Stimulated activated CD4-positive, alpha-beta T cell treated with anti-CD3 and anti-CD28 coated beads, Interleukin-2, amount 100 ng/mL, for 48 hours (primary cell): ENCODE results near the gene AFMID.
"Not testable (repeated sequence)": the region's sequence is repeated elsewhere in the genome, so short reads cannot be mapped to it uniquely, and the experiment has no call there.

Source experiments
- DNase-seq, 2 donors: peaks; one replicate each; pipeline ENCODE4 v3.0.0-alpha.2; 2020

Gene AFMID

GRCh38 chr17:78240012-78240655, 53.0 kb downstream of the AFMID start:
- DNase-seq: no peak

GRCh38 chr17:78240839-78241238, 53.7 kb downstream of the AFMID start:
- no peak for DNase-seq

- DNase-seq: no peak
Observed at GRCh38 chr17:78241277-78242023, 54.3 kb downstream of the AFMID start.

GRCh38 chr17:78242024-78242742, 55.0 kb downstream of the AFMID start:
- no peak for DNase-seq

GRCh38 chr17:78247304-78247703, 60.1 kb downstream of the AFMID start:
- DNase-seq: no peak

GRCh38 chr17:78248051-78248914, 61.1 kb downstream of the AFMID start:
- no peak for DNase-seq

- no peak for DNase-seq
Observed at GRCh38 chr17:78249074-78249817, 62.1 kb downstream of the AFMID start.

GRCh38 chr17:78249818-78250806, 63.0 kb downstream of the AFMID start:
- no peak for DNase-seq

- DNase-seq: peak; percentile 86 to 90
Observed at GRCh38 chr17:78250891-78251772, 64.0 kb downstream of the AFMID start.

GRCh38 chr17:78251773-78252103, 64.6 kb downstream of the AFMID start:
- no peak for DNase-seq

GRCh38 chr17:78252111-78252634, 65.0 kb downstream of the AFMID start:
- no peak for DNase-seq

GRCh38 chr17:78252701-78253635, 65.8 kb downstream of the AFMID start:
- DNase-seq: no peak

- not testable (repeated sequence) for DNase-seq
Observed at GRCh38 chr17:78253636-78253945, 66.4 kb downstream of the AFMID start.

GRCh38 chr17:78253946-78254672, 66.9 kb downstream of the AFMID start:
- DNase-seq: peak; percentile 74 to 81

- no peak for DNase-seq
Observed at GRCh38 chr17:78255029-78255656, 68.0 kb downstream of the AFMID start.

GRCh38 chr17:78255953-78256706, 69.0 kb downstream of the AFMID start:
- no peak for DNase-seq
